CD4-positive, CD25-positive, alpha-beta regulatory T cell (primary cell): ENCODE results near the gene SLC1A2. TPM values are rescaled to one million over a fixed set of nuclear protein-coding genes. Genes with fewer than 3 reads are reported as not detected.

ENCODE experiments used
- ATAC-seq, 2 donors: fragments of 150-1000 bp; cut with Tn5 transposase; one replicate each; pipeline ENCODE4 v1.10.0; 2021; ENCODE audit warnings: low read depth in 2 of 2, moderate number of reproducible peaks in 2 of 2, moderate library complexity in 1 of 2
- DNase-seq, 3 donors: peaks; one replicate each; pipeline versions ENCODE4 v3.0.0 to v3.0.0-alpha.2; 2012 to 2022; ENCODE audit warnings: mixed read lengths in 1 of 3
- H3K27ac ChIP-seq: one replicate; pipeline ENCODE4 v1.7.0; 2013; ENCODE audit warnings: mild to moderate bottlenecking, low read length; ENCODE audit not compliant: insufficient read depth, poor library complexity, severe bottlenecking
- H3K27me3 ChIP-seq: one replicate; pipeline ENCODE4 v1.7.0; 2013; ENCODE audit warnings: low read length; ENCODE audit not compliant: control insufficient read depth, insufficient read depth
- H3K36me3 ChIP-seq: one replicate; pipeline ENCODE4 v1.7.0; 2013; ENCODE audit warnings: mild to moderate bottlenecking, low read length, moderate library complexity; ENCODE audit not compliant: control insufficient read depth, insufficient read depth
- H3K4me1 ChIP-seq: 2 replicates; pipeline ENCODE4 v1.7.0; 2013; ENCODE audit warnings: mild to moderate bottlenecking, low read length; ENCODE audit not compliant: insufficient read depth, control insufficient read depth, poor library complexity, severe bottlenecking
- H3K4me3 ChIP-seq: one replicate; pipeline ENCODE4 v1.7.0; 2013; ENCODE audit warnings: low read depth, mild to moderate bottlenecking, low read length, moderate library complexity
- H3K9me3 ChIP-seq, 2 experiments: 1 replicate in 1 of 2; 2 replicates in 1 of 2; pipeline ENCODE4 v1.7.0; 2013; ENCODE audit warnings: low read length in 2 of 2, mild to moderate bottlenecking in 1 of 2, moderate library complexity in 1 of 2; ENCODE audit not compliant: control insufficient read depth in 2 of 2
- H3K27ac Mint-ChIP-seq, 3 donors: one replicate each; pipeline ENCODE4 v1.8.0; 2020 to 2022; ENCODE audit warnings: mild to moderate bottlenecking in 3 of 3, mixed read lengths in 3 of 3, moderate library complexity in 2 of 3
- H3K27me3 Mint-ChIP-seq: one replicate; pipeline ENCODE4 v1.8.0; 2022; ENCODE audit warnings: mild to moderate bottlenecking, mixed read lengths
- H3K36me3 Mint-ChIP-seq: one replicate; pipeline ENCODE4 v1.8.0; 2020; ENCODE audit warnings: mixed read lengths
- H3K4me1 Mint-ChIP-seq, 4 donors: one replicate each; pipeline ENCODE4 v1.8.0; 2020 to 2022; ENCODE audit warnings: mixed read lengths in 4 of 4, mild to moderate bottlenecking in 1 of 4
- H3K4me3 Mint-ChIP-seq, 4 donors: one replicate each; pipeline ENCODE4 v1.8.0; 2020 to 2022; ENCODE audit warnings: mild to moderate bottlenecking in 4 of 4, mixed read lengths in 4 of 4, moderate library complexity in 3 of 4
- H3K9me3 Mint-ChIP-seq, 7 donors: one replicate each; pipeline ENCODE4 v1.8.0; 2020 to 2022; ENCODE audit warnings: mixed read lengths in 7 of 7, mild to moderate bottlenecking in 3 of 7, moderate library complexity in 2 of 7
- polyA plus RNA-seq, 4 donors: library from polyadenylated mRNA; unstranded; fragments of 300-500 nt; fragmentation: Illumina TruSeq; gene quantifications; one replicate each; pipeline ENCODE4 v1.2.3, GENCODE V29; 2021
- total RNA-seq: library from RNA; stranded (reverse); gene quantifications from one replicate; pipeline ENCODE4 v1.2.3, GENCODE V29; 2022

The SLC1A2 gene
- total and polyA plus RNA-seq, 5 donors from 2014 or later, result 0.08 to 0.23 TPM; not detected in 3

GRCh38 chr11:35413598-35413997 lies 5.8 kb downstream of the SLC1A2 start:
- H3K4me1 ChIP-seq, result peaks cover 2% of the 10 kb centered on the region
- Mint-ChIP-seq H3K4me3 (no peak overlapping the region), H3K36me3 (no peaks in the 10 kb centered on the region), H3K27me3 (peaks cover 78% of the 10 kb centered on the region), H3K9me3 (peaks cover 0 to 4% (median 0%) of the 10 kb centered on the region in 7 donors), H3K4me1 (peaks cover 0 to 3% (median under 1%) of the 10 kb centered on the region in 4 donors), H3K27ac (no peak overlapping the region)
- ATAC-seq (no peak), DNase-seq (no peak)
- no peak overlapping the region for H3K27ac ChIP-seq
- peaks cover 41% of the 10 kb centered on the region for H3K27me3 ChIP-seq
- no peak overlapping the region for H3K4me3 ChIP-seq
- H3K9me3 ChIP-seq, result no peaks in the 10 kb centered on the region
- no peaks in the 10 kb centered on the region for H3K36me3 ChIP-seq

- H3K36me3 Mint-ChIP-seq, result no peaks in the 10 kb centered on the region
- no peak overlapping the region for H3K4me3 Mint-ChIP-seq
- peaks cover 0 to 4% (median 0%) of the 10 kb centered on the region in 7 donors for H3K9me3 Mint-ChIP-seq
- H3K4me1 Mint-ChIP-seq, result no peaks in the 10 kb centered on the region
- Histone ChIP-seq H3K4me3 (no peak overlapping the region), H3K4me1 (no peaks in the 10 kb centered on the region), H3K27ac (no peak overlapping the region), H3K27me3 (peaks cover 36% of the 10 kb centered on the region), H3K36me3 (no peaks in the 10 kb centered on the region), H3K9me3 (no peaks in the 10 kb centered on the region)
- no peak for ATAC-seq
- H3K27me3 Mint-ChIP-seq, result peaks cover 65% of the 10 kb centered on the region
- no peak overlapping the region for H3K27ac Mint-ChIP-seq
- DNase-seq, result no peak
These were observed 7.1 kb downstream of the SLC1A2 start for GRCh38 chr11:35412285-35412684.

DNA sequence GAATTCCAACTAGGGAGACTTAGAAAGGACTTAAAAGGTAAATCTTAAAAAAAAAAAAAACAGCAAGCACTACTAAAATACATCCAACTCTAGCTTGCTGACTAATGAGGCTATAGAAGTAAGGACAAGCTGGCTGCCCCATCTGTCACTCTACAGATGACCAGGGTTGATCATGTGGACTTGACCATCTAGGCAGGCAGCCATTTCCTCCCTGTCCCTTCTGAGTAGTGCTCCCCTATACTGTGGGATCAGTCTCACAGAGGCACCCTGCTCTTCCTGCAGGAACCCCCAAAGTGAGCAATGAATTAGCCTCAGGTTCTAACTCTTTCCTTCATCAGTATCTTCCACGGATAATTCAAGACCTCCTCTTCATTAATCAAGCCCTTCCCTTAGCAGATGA lies 12.3 kb downstream of the SLC1A2 start:
- peaks cover 23% of the 10 kb centered on the region for H3K27me3 Mint-ChIP-seq
- DNase-seq, result no peak
- H3K27me3 ChIP-seq, result peaks cover 21% of the 10 kb centered on the region
- H3K9me3 Mint-ChIP-seq, result peaks cover 0 to 1% (median 0%) of the 10 kb centered on the region in 7 donors
- no peaks in the 10 kb centered on the region for H3K9me3 ChIP-seq
- H3K4me3 ChIP-seq, result no peak overlapping the region
- H3K36me3 ChIP-seq, result no peaks in the 10 kb centered on the region
- no peaks in the 10 kb centered on the region for H3K36me3 Mint-ChIP-seq
- H3K4me3 Mint-ChIP-seq, result no peak overlapping the region
- H3K27ac ChIP-seq, result no peak overlapping the region
- H3K4me1 Mint-ChIP-seq, result peaks cover 0 to 2% (median 0%) of the 10 kb centered on the region in 4 donors
- no peak for ATAC-seq
- no peak overlapping the region for H3K27ac Mint-ChIP-seq
- no peaks in the 10 kb centered on the region for H3K4me1 ChIP-seq

GRCh38 chr11:35404388-35404775 lies 15.0 kb downstream of the SLC1A2 start:
- Mint-ChIP-seq H3K9me3 (no peaks in the 10 kb centered on the region), H3K36me3 (no peaks in the 10 kb centered on the region), H3K27ac (no peak overlapping the region), H3K4me3 (no peak overlapping the region), H3K27me3 (peaks cover 21% of the 10 kb centered on the region), H3K4me1 (peaks cover 0 to 2% (median 0%) of the 10 kb centered on the region in 4 donors)
- Histone ChIP-seq H3K9me3 (no peaks in the 10 kb centered on the region), H3K36me3 (no peaks in the 10 kb centered on the region), H3K4me3 (no peak overlapping the region), H3K27me3 (peaks cover 19% of the 10 kb centered on the region), H3K4me1 (no peaks in the 10 kb centered on the region), H3K27ac (no peak overlapping the region)
- no peak for DNase-seq
- ATAC-seq, result no peak

GRCh38 chr11:35403765-35404387 lies 15.5 kb downstream of the SLC1A2 start:
- Histone ChIP-seq H3K27me3 (peaks cover 19% of the 10 kb centered on the region), H3K4me1 (no peaks in the 10 kb centered on the region), H3K36me3 (no peaks in the 10 kb centered on the region), H3K9me3 (no peaks in the 10 kb centered on the region), H3K27ac (no peak overlapping the region), H3K4me3 (no peak overlapping the region)
- H3K4me3 Mint-ChIP-seq, result no peak overlapping the region
- no peak for DNase-seq
- peaks cover 21% of the 10 kb centered on the region for H3K27me3 Mint-ChIP-seq
- no peaks in the 10 kb centered on the region for H3K9me3 Mint-ChIP-seq
- ATAC-seq, result no peak
- H3K27ac Mint-ChIP-seq, result no peak overlapping the region
- no peaks in the 10 kb centered on the region for H3K36me3 Mint-ChIP-seq
- H3K4me1 Mint-ChIP-seq, result peaks cover 0 to 2% (median 0%) of the 10 kb centered on the region in 4 donors

- DNase-seq, result no peak
- Mint-ChIP-seq H3K4me1 (peaks cover 0 to 2% (median 0%) of the 10 kb centered on the region in 4 donors), H3K9me3 (no peaks in the 10 kb centered on the region), H3K36me3 (no peaks in the 10 kb centered on the region), H3K27me3 (peaks cover 25% of the 10 kb centered on the region), H3K27ac (no peak overlapping the region), H3K4me3 (no peak overlapping the region)
- no peak for ATAC-seq
- Histone ChIP-seq H3K4me1 (no peaks in the 10 kb centered on the region), H3K36me3 (no peaks in the 10 kb centered on the region), H3K27me3 (peaks cover 22% of the 10 kb centered on the region), H3K27ac (no peak overlapping the region), H3K9me3 (no peaks in the 10 kb centered on the region), H3K4me3 (no peak overlapping the region)
These were observed 16.4 kb downstream of the SLC1A2 start for GRCh38 chr11:35402751-35403660.

GRCh38 chr11:35398881-35399280 lies 20.5 kb downstream of the SLC1A2 start:
- Histone ChIP-seq H3K4me3 (no peak overlapping the region), H3K27me3 (peaks cover 15% of the 10 kb centered on the region), H3K4me1 (no peaks in the 10 kb centered on the region), H3K36me3 (no peaks in the 10 kb centered on the region), H3K27ac (no peak overlapping the region), H3K9me3 (no peaks in the 10 kb centered on the region)
- Mint-ChIP-seq H3K27me3 (peaks cover 25% of the 10 kb centered on the region), H3K4me3 (no peak overlapping the region), H3K36me3 (no peaks in the 10 kb centered on the region), H3K27ac (no peak overlapping the region), H3K4me1 (peaks cover 0 to 6% (median 2%) of the 10 kb centered on the region in 4 donors), H3K9me3 (peaks cover 0 to 2% (median 0%) of the 10 kb centered on the region in 7 donors)
- no peak for ATAC-seq
- DNase-seq, result no peak
